B cell (primary cell): ENCODE data around the gene STAB1.

Experiments used
- EZH2 ChIP-seq: IDR thresholded peaks from 2 replicates; pipeline ENCODE4 v1.6.1; 2012; ENCODE audit warnings: borderline replicate concordance, low read depth, mild to moderate bottlenecking, moderate library complexity, low read length; ENCODE audit not compliant: insufficient read depth, poor library complexity, severe bottlenecking
- TF ChIP-seq, protein P1 (sequence below): fragments of 200-600 bp; IDR thresholded peaks from one replicate; pipeline ENCODE4 v1.8.0; 2022; ENCODE audit warnings: antibody characterized with exemption, mild to moderate bottlenecking

DNA sequence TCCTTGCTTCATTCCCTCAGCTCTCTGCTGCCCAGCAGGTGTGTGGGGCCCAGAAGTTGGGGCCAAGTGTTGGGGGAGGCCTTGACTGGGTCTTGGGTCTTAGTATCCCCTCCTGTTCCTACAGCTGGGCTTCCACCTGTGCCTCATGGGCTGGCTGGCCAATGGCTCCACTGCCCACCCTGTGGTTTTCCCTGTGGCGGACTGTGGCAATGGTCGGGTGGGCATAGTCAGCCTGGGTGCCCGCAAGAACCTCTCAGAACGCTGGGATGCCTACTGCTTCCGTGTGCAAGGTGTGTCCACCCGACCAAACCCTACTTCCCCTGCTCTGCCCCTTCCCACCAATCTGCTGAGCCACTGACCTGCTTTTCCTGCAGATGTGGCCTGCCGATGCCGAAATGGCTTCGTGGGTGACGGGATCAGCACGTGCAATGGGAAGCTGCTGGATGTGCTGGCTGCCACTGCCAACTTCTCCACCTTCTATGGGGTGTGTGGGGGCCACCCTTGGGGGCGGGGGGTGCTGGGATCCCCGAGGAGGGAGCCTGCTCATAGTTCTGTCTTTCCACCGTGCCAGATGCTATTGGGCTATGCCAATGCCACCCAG, 27.6 kb downstream of the STAB1 start:
- TF ChIP-seq, protein P1, sequence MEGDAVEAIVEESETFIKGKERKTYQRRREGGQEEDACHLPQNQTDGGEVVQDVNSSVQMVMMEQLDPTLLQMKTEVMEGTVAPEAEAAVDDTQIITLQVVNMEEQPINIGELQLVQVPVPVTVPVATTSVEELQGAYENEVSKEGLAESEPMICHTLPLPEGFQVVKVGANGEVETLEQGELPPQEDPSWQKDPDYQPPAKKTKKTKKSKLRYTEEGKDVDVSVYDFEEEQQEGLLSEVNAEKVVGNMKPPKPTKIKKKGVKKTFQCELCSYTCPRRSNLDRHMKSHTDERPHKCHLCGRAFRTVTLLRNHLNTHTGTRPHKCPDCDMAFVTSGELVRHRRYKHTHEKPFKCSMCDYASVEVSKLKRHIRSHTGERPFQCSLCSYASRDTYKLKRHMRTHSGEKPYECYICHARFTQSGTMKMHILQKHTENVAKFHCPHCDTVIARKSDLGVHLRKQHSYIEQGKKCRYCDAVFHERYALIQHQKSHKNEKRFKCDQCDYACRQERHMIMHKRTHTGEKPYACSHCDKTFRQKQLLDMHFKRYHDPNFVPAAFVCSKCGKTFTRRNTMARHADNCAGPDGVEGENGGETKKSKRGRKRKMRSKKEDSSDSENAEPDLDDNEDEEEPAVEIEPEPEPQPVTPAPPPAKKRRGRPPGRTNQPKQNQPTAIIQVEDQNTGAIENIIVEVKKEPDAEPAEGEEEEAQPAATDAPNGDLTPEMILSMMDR: no peak
- TF ChIP-seq EZH2: no peak
